Astrocyte (in vitro differentiated cells and primary cell): ENCODE measurements around the gene KIAA1217.

Experiments used
- CTCF ChIP-seq: IDR thresholded peaks from 2 replicates; pipeline ENCODE4 v1.5.1; 2011; ENCODE audit warnings: low read depth, mild to moderate bottlenecking, inconsistent platforms, low read length, moderate library complexity; ENCODE audit not compliant: insufficient read depth
- EZH2 ChIP-seq: IDR thresholded peaks from 2 replicates; pipeline ENCODE4 v1.6.1; 2012; ENCODE audit warnings: mild to moderate bottlenecking, low read length, inconsistent platforms; ENCODE audit not compliant: insufficient read depth

DNA sequence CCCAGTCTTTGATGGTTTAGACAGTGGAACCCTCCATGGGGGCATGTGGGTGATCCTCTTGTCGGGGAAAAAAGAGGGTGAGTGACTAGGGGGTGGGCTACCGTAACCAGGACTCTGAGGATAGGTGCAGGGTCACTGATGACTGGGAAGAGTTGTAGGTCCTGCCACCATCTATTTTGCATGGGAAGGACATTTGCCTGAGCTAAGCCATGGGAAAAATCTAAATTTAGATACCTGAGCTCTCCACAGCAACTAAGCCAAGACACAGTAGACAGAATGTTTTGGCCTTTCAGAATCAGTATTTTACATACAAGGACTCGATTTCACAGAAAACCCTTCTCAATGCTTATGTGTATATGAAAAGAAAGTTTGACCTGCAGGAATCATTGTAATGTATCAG is 52.7 kb downstream of the KIAA1217 start:
- TF ChIP-seq CTCF = no peak
- TF ChIP-seq EZH2 = no peak
